Ishikawa (cell line): ENCODE measurements around the gene CRB1.

Experiments used
- CEBPB ChIP-seq: IDR thresholded peaks from 2 replicates; pipeline ENCODE4 v1.6.1; 2012
- CREB1 ChIP-seq: IDR thresholded peaks from 2 replicates; pipeline ENCODE4 v1.6.1; 2012; ENCODE audit warnings: low read depth
- EGR1 ChIP-seq: IDR thresholded peaks from 2 replicates; pipeline ENCODE4 v1.6.1; 2012
- EP300 ChIP-seq: IDR thresholded peaks from 2 replicates; pipeline ENCODE4 v1.6.1; 2012; ENCODE audit warnings: borderline replicate concordance
- FOXM1 ChIP-seq: IDR thresholded peaks from 2 replicates; pipeline ENCODE4 v1.6.1; 2012; ENCODE audit warnings: low read depth, borderline replicate concordance
- MAX ChIP-seq: IDR thresholded peaks from 2 replicates; pipeline ENCODE4 v1.6.1; 2012
- NFIC ChIP-seq: IDR thresholded peaks from 2 replicates; pipeline ENCODE4 v1.6.1; 2012
- RAD21 ChIP-seq: IDR thresholded peaks from 2 replicates; pipeline ENCODE4 v1.6.1; 2012; ENCODE audit warnings: low read depth
- REST ChIP-seq: IDR thresholded peaks from 2 replicates; pipeline ENCODE4 v1.6.1; 2012; ENCODE audit warnings: low read depth, mild to moderate bottlenecking
- TAF1 ChIP-seq: IDR thresholded peaks from 2 replicates; pipeline ENCODE4 v1.6.1; 2012; ENCODE audit warnings: low read depth, mild to moderate bottlenecking
- TCF12 ChIP-seq: IDR thresholded peaks from 2 replicates; pipeline ENCODE4 v1.6.1; 2012; ENCODE audit warnings: low read depth
- TEAD4 ChIP-seq: IDR thresholded peaks from 2 replicates; pipeline ENCODE4 v1.6.1; 2012
- USF1 ChIP-seq: IDR thresholded peaks from 2 replicates; pipeline ENCODE4 v1.6.1; 2012
- YY1 ChIP-seq: IDR thresholded peaks from 2 replicates; pipeline ENCODE4 v1.6.1; 2012; ENCODE audit warnings: low read depth
- ZBTB7A ChIP-seq: IDR thresholded peaks from 2 replicates; pipeline ENCODE4 v1.6.1; 2012; ENCODE audit warnings: low read depth

The CRB1 gene

GRCh38 chr1:197331565-197331964 is 63.5 kb downstream of the CRB1 start:
- TF ChIP-seq REST (no peak), NFIC (no peak), TAF1 (no peak), TCF12 (no peak), YY1 (no peak), CREB1 (no peak), USF1 (no peak), ZBTB7A (no peak), EP300 (no peak), RAD21 (no peak), FOXM1 (no peak), TEAD4 (no peak), CEBPB (no peak), EGR1 (no peak), MAX (no peak)

- TF ChIP-seq NFIC = no peak
Measured at GRCh38 chr1:197333041-197333440, 65.0 kb downstream of the CRB1 start.

GRCh38 chr1:197336571-197336970 is 68.5 kb downstream of the CRB1 start:
- no peak for TF ChIP-seq EP300
- TF ChIP-seq RAD21 = no peak
- TF ChIP-seq TEAD4 = no peak
- no peak for TF ChIP-seq YY1
- no peak for TF ChIP-seq USF1
- no peak for TF ChIP-seq CEBPB
- TF ChIP-seq NFIC = no peak
- TF ChIP-seq ZBTB7A = no peak
- TF ChIP-seq MAX = no peak
- TF ChIP-seq TAF1 = no peak
- no peak for TF ChIP-seq TCF12
- no peak for TF ChIP-seq EGR1
- no peak for TF ChIP-seq FOXM1
- TF ChIP-seq CREB1 = no peak
- no peak for TF ChIP-seq REST

GRCh38 chr1:197339106-197340060 is 71.3 kb downstream of the CRB1 start:
- TF ChIP-seq ZBTB7A (no peak), USF1 (no peak), CEBPB (no peak)

GRCh38 chr1:197341626-197342025 is 73.6 kb downstream of the CRB1 start:
- TF ChIP-seq TCF12 = no peak

- TF ChIP-seq USF1 (no peak), REST (no peak), RAD21 (no peak), FOXM1 (no peak)
Measured at GRCh38 chr1:197342044-197342565, 74.1 kb downstream of the CRB1 start.
